ENCODE measurements around the gene THADA.

DNA sequence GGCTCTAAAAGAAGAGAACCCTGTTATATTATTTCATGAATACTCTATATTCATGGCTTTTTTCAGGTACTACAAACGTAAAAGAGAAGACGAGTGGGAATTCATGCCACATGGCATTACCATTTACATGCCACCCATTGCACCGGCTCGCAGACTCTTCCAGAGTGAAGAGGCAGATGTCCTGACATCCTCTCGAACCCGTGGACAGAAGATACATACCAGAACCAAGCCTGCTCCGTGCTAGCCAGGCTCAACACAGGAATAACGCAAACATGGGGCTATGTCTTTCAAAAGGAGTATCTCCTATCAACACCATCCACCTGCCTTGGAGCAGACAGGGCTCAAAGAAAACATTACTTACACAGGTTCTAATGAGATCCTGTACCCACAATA is 168.8 kb downstream of the THADA start:
- TF ChIP-seq, protein P1, sequence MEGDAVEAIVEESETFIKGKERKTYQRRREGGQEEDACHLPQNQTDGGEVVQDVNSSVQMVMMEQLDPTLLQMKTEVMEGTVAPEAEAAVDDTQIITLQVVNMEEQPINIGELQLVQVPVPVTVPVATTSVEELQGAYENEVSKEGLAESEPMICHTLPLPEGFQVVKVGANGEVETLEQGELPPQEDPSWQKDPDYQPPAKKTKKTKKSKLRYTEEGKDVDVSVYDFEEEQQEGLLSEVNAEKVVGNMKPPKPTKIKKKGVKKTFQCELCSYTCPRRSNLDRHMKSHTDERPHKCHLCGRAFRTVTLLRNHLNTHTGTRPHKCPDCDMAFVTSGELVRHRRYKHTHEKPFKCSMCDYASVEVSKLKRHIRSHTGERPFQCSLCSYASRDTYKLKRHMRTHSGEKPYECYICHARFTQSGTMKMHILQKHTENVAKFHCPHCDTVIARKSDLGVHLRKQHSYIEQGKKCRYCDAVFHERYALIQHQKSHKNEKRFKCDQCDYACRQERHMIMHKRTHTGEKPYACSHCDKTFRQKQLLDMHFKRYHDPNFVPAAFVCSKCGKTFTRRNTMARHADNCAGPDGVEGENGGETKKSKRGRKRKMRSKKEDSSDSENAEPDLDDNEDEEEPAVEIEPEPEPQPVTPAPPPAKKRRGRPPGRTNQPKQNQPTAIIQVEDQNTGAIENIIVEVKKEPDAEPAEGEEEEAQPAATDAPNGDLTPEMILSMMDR (IDR thresholded peaks at IDR 0.05; ENCODE audit: low read length), result no peak
- TF ChIP-seq EZH2 (IDR thresholded peaks at IDR 0.05; ENCODE audit: borderline replicate concordance, low read length), result no peak
